NT2/D1 (cell line): ENCODE results near the gene PMEL.

Experiments used
- SUZ12 ChIP-seq: IDR thresholded peaks from 2 replicates; pipeline ENCODE4 v1.6.1; 2011; ENCODE audit not compliant: insufficient read length, insufficient read depth; ENCODE audit errors: extremely low read depth
- YY1 ChIP-seq: IDR thresholded peaks from 2 replicates; pipeline ENCODE4 v1.6.1; 2011; ENCODE audit not compliant: insufficient read length, insufficient read depth
- ZNF274 ChIP-seq: IDR thresholded peaks from 2 replicates; pipeline ENCODE4 v1.6.1; 2011; ENCODE audit warnings: mild to moderate bottlenecking, low read depth, low read length

GRCh38 chr12:55963760-55964159, 2.1 kb downstream of the PMEL start:
- TF ChIP-seq SUZ12: no peak
- TF ChIP-seq ZNF274: no peak
- no peak for TF ChIP-seq YY1
